C4-2B (cell line): Measurements from ENCODE around the gene SNRNP48.

ENCODE experiments used
- H3K27ac ChIP-seq: fragments of 450-650 bp; 2 replicates; pipeline ENCODE4 v1.5.1; 2017
- CTCF ChIP-seq: fragments of 450-650 bp; conservative IDR thresholded peaks from 2 replicates; pipeline ENCODE4 v1.5.1; 2017; ENCODE audit warnings: mild to moderate bottlenecking
- ZFX ChIP-seq: fragments of 450-650 bp; IDR thresholded peaks from 2 replicates; pipeline ENCODE4 v1.6.1; 2017

Gene SNRNP48

GRCh38 chr6:7574500-7574899 lies 15.5 kb upstream of the SNRNP48 start:
- TF ChIP-seq ZFX: no peak
- TF ChIP-seq CTCF: no peak
- no peak overlapping the region for H3K27ac ChIP-seq

- TF ChIP-seq CTCF: no peak
- TF ChIP-seq ZFX: no peak
- no peak overlapping the region for H3K27ac ChIP-seq
Measured at GRCh38 chr6:7578516-7578915, 11.5 kb upstream of the SNRNP48 start.

- no peak overlapping the region for H3K27ac ChIP-seq
- TF ChIP-seq CTCF: no peak
- no peak for TF ChIP-seq ZFX
Measured at GRCh38 chr6:7578931-7579330, 11.1 kb upstream of the SNRNP48 start.

GRCh38 chr6:7579851-7580250 lies 10.1 kb upstream of the SNRNP48 start:
- TF ChIP-seq ZFX: no peak
- no peak overlapping the region for H3K27ac ChIP-seq

GRCh38 chr6:7580537-7580926 lies 9.5 kb upstream of the SNRNP48 start:
- H3K27ac ChIP-seq: no peak overlapping the region
- no peak for TF ChIP-seq ZFX
- TF ChIP-seq CTCF: no peak

- no peak overlapping the region for H3K27ac ChIP-seq
- TF ChIP-seq CTCF (no peak), ZFX (no peak)
Measured at GRCh38 chr6:7580927-7581618, 8.9 kb upstream of the SNRNP48 start.

- H3K27ac ChIP-seq: no peak overlapping the region
- TF ChIP-seq ZFX (no peak), CTCF (no peak)
Measured at GRCh38 chr6:7585287-7585930, 4.6 kb upstream of the SNRNP48 start.
